Trophoblast cell (in vitro differentiated cells and primary cell): ENCODE measurements around the gene ESYT2.

ENCODE experiments used
- DNase-seq, 2 donors: peaks; one replicate each; pipeline ENCODE4 v3.0.0-alpha.2; 2016
- H2AFZ ChIP-seq: 2 replicates; pipeline ENCODE4 v1.6.1; 2013; ENCODE audit warnings: low read length, moderate library complexity, mild to moderate bottlenecking; ENCODE audit not compliant: insufficient read depth, poor library complexity
- H2AK5ac ChIP-seq: 2 replicates; pipeline ENCODE4 v1.6.1; 2013; ENCODE audit warnings: mild to moderate bottlenecking, low read length
- H2BK120ac ChIP-seq: 2 replicates; pipeline ENCODE4 v1.6.1; 2013; ENCODE audit warnings: low read length, mild to moderate bottlenecking, moderate library complexity; ENCODE audit not compliant: insufficient read depth, poor library complexity
- H2BK12ac ChIP-seq: 2 replicates; pipeline ENCODE4 v1.6.1; 2013; ENCODE audit warnings: mild to moderate bottlenecking, low read length, moderate library complexity
- H2BK5ac ChIP-seq: 2 replicates; pipeline ENCODE4 v1.6.1; 2013; ENCODE audit warnings: low read length, low read depth, moderate library complexity, mild to moderate bottlenecking; ENCODE audit not compliant: poor library complexity
- H3K14ac ChIP-seq: 2 replicates; pipeline ENCODE4 v1.6.1; 2013; ENCODE audit warnings: mild to moderate bottlenecking, low read length
- H3K18ac ChIP-seq: 2 replicates; pipeline ENCODE4 v1.6.1; 2013; ENCODE audit warnings: mild to moderate bottlenecking, low read length
- H3K23ac ChIP-seq: 2 replicates; pipeline ENCODE4 v1.6.1; 2013; ENCODE audit warnings: low read length
- H3K27ac ChIP-seq: 2 replicates; pipeline ENCODE4 v1.5.1; 2013; ENCODE audit warnings: low read depth, mild to moderate bottlenecking, inconsistent platforms, low read length, moderate library complexity
- H3K27me3 ChIP-seq: 2 replicates; pipeline ENCODE4 v1.6.1; 2013; ENCODE audit warnings: inconsistent platforms, mild to moderate bottlenecking, low read length, moderate library complexity; ENCODE audit not compliant: insufficient read depth
- H3K36me3 ChIP-seq, 2 experiments: 1 replicate in 1 of 2; 2 replicates in 1 of 2; pipeline ENCODE4 v1.6.1; 2013; ENCODE audit warnings: low read length in 2 of 2, mild to moderate bottlenecking in 2 of 2, moderate library complexity in 1 of 2; ENCODE audit not compliant: insufficient read depth in 2 of 2, control insufficient read depth in 1 of 2
- H3K4ac ChIP-seq: 2 replicates; pipeline ENCODE4 v1.6.1; 2013; ENCODE audit warnings: low read depth, mild to moderate bottlenecking, low read length, moderate library complexity
- H3K4me1 ChIP-seq, 2 experiments: 1 replicate in 1 of 2; 2 replicates in 1 of 2; pipeline ENCODE4 v1.6.1; 2013; ENCODE audit warnings: low read length in 2 of 2, mild to moderate bottlenecking in 2 of 2, moderate library complexity in 1 of 2; ENCODE audit not compliant: insufficient read depth in 2 of 2, control insufficient read depth in 1 of 2
- H3K4me2 ChIP-seq: 2 replicates; pipeline ENCODE4 v1.6.1; 2013; ENCODE audit warnings: inconsistent platforms, mild to moderate bottlenecking, low read length, moderate library complexity
- H3K4me3 ChIP-seq: 2 replicates; pipeline ENCODE4 v1.5.1; 2013; ENCODE audit warnings: mild to moderate bottlenecking, low read depth, low read length, inconsistent platforms
- H3K79me1 ChIP-seq: one replicate; pipeline ENCODE4 v1.6.1; 2013; ENCODE audit warnings: low read length
- H3K79me2 ChIP-seq: 2 replicates; pipeline ENCODE4 v1.6.1; 2013; ENCODE audit warnings: low read length, mild to moderate bottlenecking; ENCODE audit not compliant: control insufficient read depth, insufficient read depth, poor library complexity
- H3K9ac ChIP-seq: 2 replicates; pipeline ENCODE4 v1.6.1; 2013; ENCODE audit warnings: mild to moderate bottlenecking, low read length
- H3K9me3 ChIP-seq: 2 replicates; pipeline ENCODE4 v1.6.1; 2013; ENCODE audit warnings: low read depth, mild to moderate bottlenecking, control low read depth, inconsistent platforms, low read length; ENCODE audit not compliant: insufficient read depth
- H4K12ac ChIP-seq: 2 replicates; pipeline ENCODE4 v1.6.1; 2013; ENCODE audit warnings: low read depth, mild to moderate bottlenecking, low read length, moderate library complexity
- H4K8ac ChIP-seq: 2 replicates; pipeline ENCODE4 v1.6.1; 2013; ENCODE audit warnings: low read depth, mild to moderate bottlenecking, low read length, moderate library complexity
- H4K91ac ChIP-seq: one replicate; pipeline ENCODE4 v1.6.1; 2013; ENCODE audit warnings: low read depth, mild to moderate bottlenecking, low read length, moderate library complexity
- WGBS: extraction: QIAGEN DNeasy Blood & Tissue Kit; methylation state at CpG from one replicate; pipeline ENCODE4 v1.1.7; 2013; ENCODE audit warnings: missing lambda C conversion rate; ENCODE audit not compliant: insufficient read length, insufficient coverage; ENCODE audit errors: extremely low coverage; 5-methylcytosine and 5-hydroxymethylcytosine counted together

Gene ESYT2

DNA sequence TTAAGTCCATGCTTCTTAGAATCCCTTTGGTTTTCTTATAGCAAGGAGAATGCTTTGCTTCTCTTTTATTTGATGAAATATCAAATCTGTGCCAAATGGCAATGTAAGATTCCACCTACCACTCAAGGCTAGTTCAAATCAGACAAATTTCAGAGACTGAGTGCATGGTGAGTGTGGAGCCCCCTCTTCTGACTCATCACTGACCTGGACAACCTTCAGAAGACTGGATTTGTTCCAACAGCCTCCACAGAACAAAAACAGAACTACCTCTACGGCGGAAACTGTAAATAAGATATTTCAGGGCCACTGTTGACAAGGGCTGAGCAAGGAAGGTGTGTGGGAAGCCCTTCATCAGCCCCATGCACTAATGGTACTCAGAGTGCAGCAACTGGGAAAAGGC is 145.8 kb downstream of the ESYT2 start:
- Histone ChIP-seq H2AFZ (no peak overlapping the region), H2AK5ac (no peak overlapping the region), H3K79me2 (no peaks in the 10 kb centered on the region), H3K79me1 (no peaks in the 10 kb centered on the region), H3K4me1 (no peaks in the 10 kb centered on the region), H2BK12ac (no peak overlapping the region), H3K23ac (no peak overlapping the region), H3K18ac (no peak overlapping the region), H3K9ac (no peak overlapping the region), H3K9me3 (peaks cover 1% of the 10 kb centered on the region), H4K8ac (no peak overlapping the region), H4K91ac (no peak overlapping the region), H2BK120ac (no peak overlapping the region), H3K4ac (no peak overlapping the region), H4K12ac (no peak overlapping the region), H3K27me3 (no peaks in the 10 kb centered on the region), H3K27ac (no peak overlapping the region), H3K36me3 (peaks cover 24 to 29% of the 10 kb centered on the region in 2 experiments), H3K14ac (no peak overlapping the region), H3K4me3 (no peak overlapping the region), H2BK5ac (no peak overlapping the region), H3K4me2 (no peak overlapping the region)
- no peak for DNase-seq
- WGBS, result no CpG with 5 or more reads among the region's 2 CpGs

DNA sequence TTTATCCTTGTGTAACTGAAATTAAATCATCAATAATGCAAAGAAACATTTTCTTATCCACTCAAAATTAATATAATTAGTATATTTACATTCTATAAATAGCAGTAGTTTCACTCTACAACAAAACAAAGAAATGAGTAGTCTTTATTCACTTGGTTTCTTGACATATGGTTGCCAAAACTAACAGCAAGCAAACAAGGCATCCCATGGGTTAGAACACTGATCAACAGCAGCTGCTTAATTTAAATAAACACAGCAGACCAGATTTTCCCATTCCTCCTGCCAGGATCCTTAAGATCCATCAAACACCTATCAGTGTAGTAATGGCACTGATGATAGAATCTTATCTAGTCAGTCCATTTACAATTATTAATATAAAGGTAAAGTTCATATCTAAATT is 146.9 kb downstream of the ESYT2 start:
- no peaks in the 10 kb centered on the region for H3K79me1 ChIP-seq
- peaks cover under 1% of the 10 kb centered on the region for H3K9me3 ChIP-seq
- no peak overlapping the region for H2BK120ac ChIP-seq
- H3K23ac ChIP-seq, result no peak overlapping the region
- DNase-seq, result no peak
- no peak overlapping the region for H2BK12ac ChIP-seq
- peaks cover 20 to 33% of the 10 kb centered on the region in 2 experiments for H3K36me3 ChIP-seq
- no peak overlapping the region for H4K8ac ChIP-seq
- no peak overlapping the region for H2BK5ac ChIP-seq
- H3K27ac ChIP-seq, result no peak overlapping the region
- H3K79me2 ChIP-seq, result no peaks in the 10 kb centered on the region
- H3K27me3 ChIP-seq, result no peaks in the 10 kb centered on the region
- no peak overlapping the region for H2AFZ ChIP-seq
- H3K18ac ChIP-seq, result no peak overlapping the region
- H2AK5ac ChIP-seq, result no peak overlapping the region
- no peak overlapping the region for H3K9ac ChIP-seq
- H3K4ac ChIP-seq, result no peak overlapping the region
- H4K12ac ChIP-seq, result no peak overlapping the region
- H3K4me1 ChIP-seq, result no peaks in the 10 kb centered on the region
- no peak overlapping the region for H4K91ac ChIP-seq
- H3K4me2 ChIP-seq, result no peak overlapping the region
- no peak overlapping the region for H3K14ac ChIP-seq
- no peak overlapping the region for H3K4me3 ChIP-seq
